Prostate gland (tissue), 2 donors: ENCODE results near the gene KSR2. TPM values are rescaled to one million over a fixed set of nuclear protein-coding genes. Genes with fewer than 3 reads are reported as not detected.
"Not testable (repeated sequence)": the region's sequence is repeated elsewhere in the genome, so short reads cannot be mapped to it uniquely, and the experiment has no call there.

ENCODE experiments used
- DNase-seq: peaks from one replicate; pipeline ENCODE4 v3.0.0-alpha.2; 2019; ENCODE audit warnings: low spot score
- H3K27ac ChIP-seq, 2 donors: fragments of 200-600 bp; sonication (generic); 2 replicates each; pipeline ENCODE4 v1.5.1; 2017 to 2019
- H3K27me3 ChIP-seq: fragments of 200-600 bp; sonication (generic); replicated peaks from 2 replicates; pipeline ENCODE4 v1.5.1; 2019; ENCODE audit not compliant: insufficient read depth
- H3K36me3 ChIP-seq, 2 donors: fragments of 200-600 bp; sonication (generic); 1 replicate in 1 of 2; 2 replicates in 1 of 2; pipeline versions ENCODE4 v1.5.1 to v1.8.1; 2017 to 2019
- H3K4me1 ChIP-seq: fragments of 200-600 bp; sonication (generic); replicated peaks from 2 replicates; pipeline ENCODE4 v1.5.1; 2019
- H3K4me3 ChIP-seq, 2 donors: fragments of 200-600 bp; sonication (generic); 2 replicates each; pipeline ENCODE4 v1.5.1; 2017 to 2019
- H3K9me3 ChIP-seq: fragments of 200-600 bp; sonication (generic); 2 replicates; pipeline ENCODE4 v1.5.1; 2017
- CTCF ChIP-seq, 4 experiments: fragments of 200-600 bp in 2 of 4; fragments of 450-650 bp in 2 of 4; sonication (generic) in 2 of 4; IDR thresholded peaks; 1 replicate in 3 of 4; 2 replicates in 1 of 4; pipeline ENCODE4 v1.5.1; 2016 to 2019; ENCODE audit warnings: antibody characterized with exemption in 4 of 4, mild to moderate bottlenecking in 2 of 4, moderate library complexity in 2 of 4
- POLR2A ChIP-seq: fragments of 450-650 bp; IDR thresholded peaks from one replicate; pipeline ENCODE4 v1.6.1; 2016; ENCODE audit warnings: antibody characterized with exemption, mild to moderate bottlenecking
- POLR2AphosphoS5 ChIP-seq: sonication (generic); formaldehyde crosslinking; IDR thresholded peaks from one replicate; pipeline ENCODE4 v1.6.1; 2017; ENCODE audit warnings: antibody characterized with exemption
- WGBS: methylation state at CpG from one replicate; pipeline ENCODE4 v1.1.5; 2018; 5-methylcytosine and 5-hydroxymethylcytosine counted together
- intact Hi-C: fragments of 100-400 bp; cut with DNase I; formaldehyde crosslinking; loops from one replicate; pipeline ENCODE4 v1.14.2; 2022
- total RNA-seq, 2 donors: library from RNA; depleted of rRNA; stranded (reverse); fragments of >200 nt; gene quantifications; one replicate each; pipeline ENCODE4 v1.1.0, GENCODE V29; 2016

Gene KSR2
- total RNA-seq, 2 donors from 2014 or later = 1.0 to 1.7 TPM

GRCh38 chr12:117733549-117733805 lies 235.3 kb downstream of the KSR2 start:
- 60% methylated on average over 1 of the region's 1 CpG for WGBS
- no peaks in the 10 kb centered on the region for H3K9me3 ChIP-seq
- H3K4me1 ChIP-seq = no peaks in the 10 kb centered on the region
- H3K27me3 ChIP-seq = no peaks in the 10 kb centered on the region
- no peak for DNase-seq
- intact Hi-C loops = no loop called here
- no peak overlapping the region for H3K4me3 ChIP-seq
- H3K36me3 ChIP-seq = no peaks in the 10 kb centered on the region
- H3K27ac ChIP-seq = no peak overlapping the region
- TF ChIP-seq POLR2AphosphoS5 (no peak), CTCF (IDR thresholded peaks at IDR 0.05) (no peak), POLR2A (no peak)

DNA sequence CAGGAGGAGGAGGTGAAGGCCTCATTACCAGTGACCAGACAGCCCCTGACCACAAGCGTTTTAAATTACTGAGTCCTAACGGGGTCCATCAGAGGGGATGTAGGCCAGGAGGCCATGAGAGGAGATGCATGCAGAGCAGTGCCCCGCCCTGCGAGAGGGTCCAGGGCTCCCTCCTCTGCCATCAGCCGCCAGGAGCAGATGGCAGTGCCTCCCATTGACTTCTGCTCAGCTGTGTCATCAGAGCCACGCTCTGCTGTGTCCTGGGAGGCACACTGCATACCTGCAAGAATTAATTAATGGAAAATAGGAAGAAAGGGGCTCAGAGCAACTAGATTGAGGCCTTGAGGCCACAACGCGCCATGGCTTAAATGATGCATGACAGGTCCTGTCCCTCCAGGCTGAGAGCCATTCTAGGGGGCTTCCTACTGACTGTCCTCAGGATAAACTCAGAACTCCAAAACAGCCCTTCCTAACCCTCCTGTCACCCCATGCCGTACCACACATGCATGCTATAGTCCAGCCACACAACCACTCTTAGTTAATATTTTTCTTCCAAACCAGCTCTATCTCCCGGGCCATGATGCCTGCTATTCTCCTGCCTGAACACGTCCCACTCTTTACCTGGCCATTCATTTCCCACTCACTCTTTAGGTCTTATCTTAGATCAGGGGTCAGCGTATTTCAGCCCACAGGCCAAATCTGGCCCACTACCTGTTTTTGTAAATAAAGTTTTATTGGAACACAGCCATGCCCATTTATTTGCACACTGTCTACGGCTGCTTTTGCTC lies 235.8 kb downstream of the KSR2 start:
- Histone ChIP-seq H3K27ac (no peak overlapping the region), H3K9me3 (no peaks in the 10 kb centered on the region), H3K4me1 (no peaks in the 10 kb centered on the region), H3K27me3 (no peaks in the 10 kb centered on the region), H3K36me3 (no peaks in the 10 kb centered on the region), H3K4me3 (no peak overlapping the region)
- intact Hi-C loops = no loop called here
- TF ChIP-seq CTCF (IDR thresholded peaks at IDR 0.05) (no peak), POLR2A (no peak), POLR2AphosphoS5 (no peak)
- WGBS = 79% methylated on average over 13 of the region's 13 CpGs
- DNase-seq = no peak

- H3K4me1 ChIP-seq, H3K27me3 ChIP-seq, H3K4me3 ChIP-seq, H3K9me3 ChIP-seq, DNase-seq, intact Hi-C loops, H3K27ac ChIP-seq, H3K36me3 ChIP-seq: not testable (repeated sequence)
- WGBS = 94% methylated on average over 18 of the region's 32 CpGs
These were observed 237.7 kb downstream of the KSR2 start for GRCh38 chr12:117731131-117731530.

- 75% methylated on average over 1 of the region's 1 CpG for WGBS
- TF ChIP-seq CTCF (IDR thresholded peaks at IDR 0.05) = no peak
- no peak for TF ChIP-seq POLR2A
- TF ChIP-seq POLR2AphosphoS5 = no peak
- no peaks in the 10 kb centered on the region for H3K4me1 ChIP-seq
- intact Hi-C loops = no loop called here
- no peak overlapping the region for H3K27ac ChIP-seq
- H3K27me3 ChIP-seq = no peaks in the 10 kb centered on the region
- H3K9me3 ChIP-seq = no peaks in the 10 kb centered on the region
- no peak for DNase-seq
- H3K36me3 ChIP-seq = no peaks in the 10 kb centered on the region
- no peak overlapping the region for H3K4me3 ChIP-seq
These were observed 241.5 kb downstream of the KSR2 start for GRCh38 chr12:117727301-117727700.

- TF ChIP-seq POLR2A = no peak
- no peak for TF ChIP-seq POLR2AphosphoS5
- TF ChIP-seq CTCF (IDR thresholded peaks at IDR 0.05) = no peak
- 72% methylated on average over 3 of the region's 4 CpGs for WGBS
- Histone ChIP-seq H3K27me3 (no peaks in the 10 kb centered on the region), H3K4me1 (no peaks in the 10 kb centered on the region), H3K4me3 (no peak overlapping the region), H3K9me3 (no peaks in the 10 kb centered on the region), H3K27ac (no peak overlapping the region), H3K36me3 (no peaks in the 10 kb centered on the region)
- no peak for DNase-seq
- intact Hi-C loops = no loop called here
These were observed 244.2 kb downstream of the KSR2 start for GRCh38 chr12:117724543-117724942.
